Parathyroid adenoma (tissue), 2 donors: Measurements from ENCODE around the gene UFSP2.

Experiments
- H2AFZ ChIP-seq: fragments of 300-600 bp; sonication (generic); one replicate; pipeline ENCODE4 v1.7.0; 2017; ENCODE audit warnings: antibody characterized with exemption, mild to moderate bottlenecking
- H3K27ac ChIP-seq: fragments of 300-600 bp; sonication (generic); one replicate; pipeline ENCODE4 v1.7.0; 2017
- H3K27me3 ChIP-seq: fragments of 300-600 bp; sonication (generic); one replicate; pipeline ENCODE4 v1.7.0; 2017; ENCODE audit warnings: low read length; ENCODE audit not compliant: control insufficient read depth, insufficient read depth
- H3K36me3 ChIP-seq: fragments of 300-600 bp; sonication (generic); one replicate; pipeline ENCODE4 v1.7.0; 2017; ENCODE audit warnings: low read length; ENCODE audit not compliant: control insufficient read depth, insufficient read depth
- H3K4me1 ChIP-seq: fragments of 300-600 bp; sonication (generic); one replicate; pipeline ENCODE4 v1.7.0; 2017; ENCODE audit warnings: control low read depth
- H3K4me2 ChIP-seq: fragments of 300-600 bp; sonication (generic); one replicate; pipeline ENCODE4 v1.7.0; 2017; ENCODE audit warnings: low read length
- H3K4me3 ChIP-seq: fragments of 300-600 bp; sonication (generic); one replicate; pipeline ENCODE4 v1.7.0; 2017; ENCODE audit warnings: low read depth, low read length
- H3K79me2 ChIP-seq: fragments of 300-600 bp; sonication (generic); one replicate; pipeline ENCODE4 v1.7.0; 2017; ENCODE audit warnings: control low read depth
- H3K9ac ChIP-seq: fragments of 300-600 bp; sonication (generic); one replicate; pipeline ENCODE4 v1.7.0; 2017; ENCODE audit warnings: mild to moderate bottlenecking
- H3K9me3 ChIP-seq: fragments of 300-600 bp; sonication (generic); one replicate; pipeline ENCODE4 v1.7.0; 2017; ENCODE audit warnings: low read length; ENCODE audit not compliant: control insufficient read depth
- CTCF ChIP-seq: fragments of 300-600 bp; sonication (generic); IDR thresholded peaks from one replicate; pipeline ENCODE4 v1.7.0; 2017; ENCODE audit warnings: antibody characterized with exemption, mild to moderate bottlenecking
- donor health status: primary hyperparathyroidism.

Gene UFSP2

GRCh38 chr4:185361872-185362271 is 63.9 kb downstream of the UFSP2 start:
- Histone ChIP-seq H3K4me2 (no peak overlapping the region), H3K27ac (no peak overlapping the region), H3K4me3 (no peak overlapping the region), H3K4me1 (no peaks in the 10 kb centered on the region), H3K79me2 (no peaks in the 10 kb centered on the region), H2AFZ (no peak overlapping the region), H3K9ac (no peak overlapping the region), H3K36me3 (no peaks in the 10 kb centered on the region), H3K27me3 (no peaks in the 10 kb centered on the region), H3K9me3 (no peaks in the 10 kb centered on the region)
- no peak for TF ChIP-seq CTCF

- Histone ChIP-seq H3K9me3 (no peaks in the 10 kb centered on the region), H3K36me3 (no peaks in the 10 kb centered on the region), H2AFZ (no peak overlapping the region), H3K4me3 (no peak overlapping the region), H3K79me2 (no peaks in the 10 kb centered on the region), H3K4me2 (no peak overlapping the region), H3K27ac (no peak overlapping the region), H3K4me1 (no peaks in the 10 kb centered on the region), H3K9ac (no peak overlapping the region), H3K27me3 (no peaks in the 10 kb centered on the region)
- TF ChIP-seq CTCF: no peak
Measured at GRCh38 chr4:185359767-185360446, 65.9 kb downstream of the UFSP2 start.

- Histone ChIP-seq H3K9ac (no peak overlapping the region), H3K4me1 (no peaks in the 10 kb centered on the region), H3K36me3 (no peaks in the 10 kb centered on the region), H2AFZ (no peak overlapping the region), H3K27ac (no peak overlapping the region), H3K27me3 (no peaks in the 10 kb centered on the region), H3K4me2 (no peak overlapping the region), H3K9me3 (no peaks in the 10 kb centered on the region), H3K4me3 (no peak overlapping the region), H3K79me2 (no peaks in the 10 kb centered on the region)
- no peak for TF ChIP-seq CTCF
Measured at GRCh38 chr4:185358959-185359358, 66.8 kb downstream of the UFSP2 start.

- H3K4me1 ChIP-seq: no peaks in the 10 kb centered on the region
- H3K9ac ChIP-seq: no peak overlapping the region
- no peaks in the 10 kb centered on the region for H3K79me2 ChIP-seq
- H3K27me3 ChIP-seq: no peaks in the 10 kb centered on the region
- no peak overlapping the region for H2AFZ ChIP-seq
- no peak for TF ChIP-seq CTCF
- no peak overlapping the region for H3K27ac ChIP-seq
- no peak overlapping the region for H3K4me3 ChIP-seq
- no peak overlapping the region for H3K4me2 ChIP-seq
- H3K9me3 ChIP-seq: no peaks in the 10 kb centered on the region
- no peaks in the 10 kb centered on the region for H3K36me3 ChIP-seq
Measured at GRCh38 chr4:185358514-185358913, 67.2 kb downstream of the UFSP2 start.
